Neural progenitor cell (in vitro differentiated cells): ENCODE data around the gene KDM2A.

Experiments used
- CTCF ChIP-seq: fragments of 200-600 bp; sonication (generic); IDR thresholded peaks from 2 replicates; pipeline ENCODE4 v1.5.1; 2017; ENCODE audit warnings: antibody characterized with exemption, mild to moderate bottlenecking
- EZH2 ChIP-seq: fragments of 200-600 bp; sonication (generic); IDR thresholded peaks from 2 replicates; pipeline ENCODE4 v1.6.1; 2017; ENCODE audit warnings: antibody characterized with exemption, mild to moderate bottlenecking, moderate library complexity
- EZH2phosphoT487 ChIP-seq: fragments of 200-600 bp; sonication (generic); IDR thresholded peaks from 2 replicates; pipeline ENCODE4 v1.6.1; 2017; ENCODE audit warnings: antibody characterized with exemption

DNA sequence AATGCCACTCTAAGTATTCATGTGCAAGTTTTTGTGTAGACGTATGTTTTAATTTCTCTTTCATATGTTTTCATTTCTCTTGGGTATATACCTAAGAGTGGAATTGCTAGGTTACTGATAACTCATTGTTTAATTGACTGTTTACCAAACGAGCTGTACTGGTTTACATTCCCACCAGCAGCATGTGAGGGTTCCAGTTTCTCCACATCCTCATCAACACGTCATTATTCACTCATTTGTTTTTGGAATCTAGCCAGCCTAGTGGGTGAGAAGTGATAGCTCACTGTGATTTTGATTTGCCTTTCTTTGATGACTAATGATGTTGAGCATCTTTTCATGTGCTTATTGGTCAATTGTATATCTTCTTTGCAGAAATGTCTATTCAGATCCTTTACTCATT, 174.0 kb downstream of the KDM2A start:
- TF ChIP-seq EZH2phosphoT487 (no peak), CTCF (no peak), EZH2 (no peak)
